IMR-90 (cell line): ENCODE data around the gene CXCL9. TPM values are rescaled to one million over a fixed set of nuclear protein-coding genes. Genes with fewer than 3 reads are reported as not detected.

ENCODE experiments used
- ATAC-seq: fragments of 200-7000 bp; cut with Tn5 transposase; 2 replicates; pipeline ENCODE4 v1.9.1; 2020; ENCODE audit warnings: low read depth, mild to moderate bottlenecking, moderate library complexity
- BruUV-seq: library from RNA; stranded (reverse); fragments of 400-500 nt; replicated peaks from 2 replicates; lab custom pipeline; 2021; lab: Mats Ljungman, UMichigan
- CTCF ChIA-PET: fragments of 300-600 bp; formaldehyde crosslinking; extraction: SDS; loops from one replicate; lab custom pipeline; 2021; ENCODE audit warnings: antibody characterized with exemption; lab: Yijun Ruan, JAX
- POLR2A ChIA-PET: fragments of 300-600 bp; sonication (Branson Sonifier 250); formaldehyde crosslinking; loops from one replicate; lab custom pipeline; 2022; ENCODE audit warnings: antibody characterized with exemption; ENCODE audit not compliant: unreplicated experiment; lab: Charles Lee
- DNase-seq: peaks from one replicate; pipeline ENCODE4 v3.0.0; 2013
- H2AFZ ChIP-seq: replicated peaks from 2 replicates; pipeline ENCODE3; 2013; ENCODE audit warnings: low read length, mild to moderate bottlenecking; ENCODE audit not compliant: poor library complexity
- H2AK5ac ChIP-seq: 2 replicates; pipeline ENCODE4 v1.6.1; 2013; ENCODE audit warnings: low read depth, low read length, inconsistent platforms
- H2AK9ac ChIP-seq: replicated peaks from 2 replicates; pipeline ENCODE3; 2013; ENCODE audit warnings: mild to moderate bottlenecking, low read depth, low read length, moderate library complexity; ENCODE audit not compliant: poor library complexity
- H2BK120ac ChIP-seq: 2 replicates; pipeline ENCODE4 v1.6.1; 2013; ENCODE audit warnings: low read depth, low read length, inconsistent platforms
- H2BK15ac ChIP-seq: 3 replicates; pipeline ENCODE4 v1.6.1; 2013; ENCODE audit warnings: low read depth, low read length, inconsistent platforms
- H2BK20ac ChIP-seq: 2 replicates; pipeline ENCODE4 v1.6.1; 2013; ENCODE audit warnings: low read depth, mild to moderate bottlenecking, inconsistent platforms, low read length, moderate library complexity
- H2BK5ac ChIP-seq: 2 replicates; pipeline ENCODE4 v1.6.1; 2013; ENCODE audit warnings: mild to moderate bottlenecking, low read depth, low read length, inconsistent platforms; ENCODE audit not compliant: poor library complexity, severe bottlenecking
- H3K14ac ChIP-seq: replicated peaks from 2 replicates; pipeline ENCODE4 v1.6.1; 2013; ENCODE audit warnings: low read depth, low read length, inconsistent platforms
- H3K18ac ChIP-seq: 2 replicates; pipeline ENCODE4 v1.6.1; 2013; ENCODE audit warnings: low read depth, low read length, control low read depth
- H3K23ac ChIP-seq: 2 replicates; pipeline ENCODE4 v1.6.1; 2013; ENCODE audit warnings: low read depth, low read length, inconsistent platforms
- H3K27ac ChIP-seq: 2 replicates; pipeline ENCODE4 v1.5.1; 2013; ENCODE audit warnings: mild to moderate bottlenecking, control low read depth, low read length; ENCODE audit not compliant: insufficient read depth
- H3K27me3 ChIP-seq: 2 replicates; pipeline ENCODE4 v1.6.1; 2013; ENCODE audit warnings: low read length; ENCODE audit not compliant: control insufficient read depth, insufficient read depth
- H3K36me3 ChIP-seq: 2 replicates; pipeline ENCODE4 v1.6.1; 2013; ENCODE audit warnings: low read length, mixed read lengths; ENCODE audit not compliant: control insufficient read depth, insufficient read depth
- H3K4ac ChIP-seq: 2 replicates; pipeline ENCODE4 v1.6.1; 2013; ENCODE audit warnings: low read depth, low read length, inconsistent platforms
- H3K4me1 ChIP-seq: 2 replicates; pipeline ENCODE4 v1.6.1; 2013; ENCODE audit warnings: low read length, mixed read lengths; ENCODE audit not compliant: control insufficient read depth, insufficient read depth
- H3K4me2 ChIP-seq: 2 replicates; pipeline ENCODE4 v1.6.1; 2013; ENCODE audit warnings: low read depth, mild to moderate bottlenecking, control low read depth, low read length, moderate library complexity
- H3K4me3 ChIP-seq: 2 replicates; pipeline ENCODE4 v1.5.1; 2013; ENCODE audit warnings: low read depth, mild to moderate bottlenecking, control low read depth, low read length, moderate library complexity; ENCODE audit not compliant: insufficient read depth
- H3K56ac ChIP-seq: 2 replicates; pipeline ENCODE4 v1.6.1; 2013; ENCODE audit warnings: low read length, inconsistent platforms; ENCODE audit not compliant: insufficient read depth; ENCODE audit errors: extremely low read depth
- H3K79me1 ChIP-seq, 2 experiments: 2 replicates each; pipeline ENCODE4 v1.6.1; 2013; ENCODE audit warnings: low read length in 2 of 2, inconsistent platforms in 1 of 2, low read depth in 1 of 2
- H3K9ac ChIP-seq: 2 replicates; pipeline ENCODE4 v1.6.1; 2013; ENCODE audit warnings: low read depth, low read length, control low read depth
- H3K9me1 ChIP-seq: 2 replicates; pipeline ENCODE4 v1.6.1; 2013; ENCODE audit warnings: low read length, inconsistent platforms; ENCODE audit not compliant: insufficient read depth
- H3K9me3 ChIP-seq: 2 replicates; pipeline ENCODE4 v1.6.1; 2013; ENCODE audit warnings: low read length; ENCODE audit not compliant: control insufficient read depth, insufficient read depth
- H4K20me1 ChIP-seq: 2 replicates; pipeline ENCODE4 v1.6.1; 2013; ENCODE audit warnings: low read length, inconsistent platforms; ENCODE audit not compliant: insufficient read depth
- H4K5ac ChIP-seq: 2 replicates; pipeline ENCODE4 v1.6.1; 2013; ENCODE audit warnings: mild to moderate bottlenecking, low read depth, low read length, control low read depth
- H4K8ac ChIP-seq, 2 experiments: 2 replicates each; pipeline ENCODE4 v1.6.1; 2013; ENCODE audit warnings: low read depth in 2 of 2, low read length in 2 of 2, control low read depth in 1 of 2, inconsistent platforms in 1 of 2
- H4K91ac ChIP-seq: 2 replicates; pipeline ENCODE4 v1.6.1; 2013; ENCODE audit warnings: low read depth, low read length, inconsistent platforms; ENCODE audit not compliant: insufficient read depth
- CHD1 ChIP-seq: IDR thresholded peaks from 2 replicates; pipeline ENCODE4 v1.6.1; 2012; ENCODE audit warnings: low read depth, low read length, improper control_type of control experiment
- FOS ChIP-seq: fragments of 150-350 bp; IDR thresholded peaks from 2 replicates; pipeline ENCODE4 v1.6.1; 2016; ENCODE audit warnings: low read depth, low read length
- MAZ ChIP-seq: IDR thresholded peaks from 2 replicates; pipeline ENCODE4 v1.6.1; 2012; ENCODE audit warnings: low read depth, mild to moderate bottlenecking, low read length, improper control_type of control experiment, moderate library complexity, borderline replicate concordance
- NFE2L2 ChIP-seq: fragments of 150-350 bp; IDR thresholded peaks from 2 replicates; pipeline ENCODE4 v1.6.1; 2016; ENCODE audit warnings: low read depth, mild to moderate bottlenecking, low read length
- POLR2A ChIP-seq: IDR thresholded peaks from 2 replicates; pipeline ENCODE4 v1.6.1; 2012; ENCODE audit warnings: mild to moderate bottlenecking, low read depth, low read length
- RFX5 ChIP-seq: IDR thresholded peaks from 2 replicates; pipeline ENCODE4 v1.8.0; 2012; ENCODE audit warnings: low read depth, mild to moderate bottlenecking, low read length, moderate library complexity
- WGBS, 2 experiments: methylation state at CpG; one replicate each; pipeline versions ENCODE4 v1.1.5 to v1.1.7; 2013; ENCODE audit warnings: missing lambda C conversion rate in 2 of 2; ENCODE audit not compliant: insufficient read length in 1 of 2; ENCODE audit errors: extremely low coverage in 2 of 2; 5-methylcytosine and 5-hydroxymethylcytosine counted together
- dilution Hi-C: fragments of 300-500 bp; cut with HindIII; formaldehyde crosslinking; loops from one replicate; pipeline ENCODE4 v1.14.3; 2018; ENCODE audit warnings: low sequenced_read_pairs; ENCODE audit not compliant: unreplicated experiment
- in situ Hi-C: fragments of 300-500 bp; cut with MboI; formaldehyde crosslinking; loops from 3 replicates; pipeline ENCODE4 v1.14.3; 2019; ENCODE audit warnings: low sequenced_read_pairs, inconsistent platforms, mixed read lengths
- intact Hi-C: fragments of 100-400 bp; cut with micrococcal nuclease; formaldehyde crosslinking; loops from 2 replicates; pipeline ENCODE4 v1.10.0; 2022
- polyA plus RNA-seq, 3 experiments: library from polyadenylated mRNA; depleted of rRNA; stranded (reverse); fragments of >200 nt; gene quantifications; 2 replicates each; pipeline ENCODE4 v1.2.3, GENCODE V29; 2012; ENCODE audit warnings: low replicate concordance in 1 of 3
- total RNA-seq: library from RNA; depleted of rRNA; stranded (reverse); fragments of >200 nt; gene quantifications from 2 replicates; pipeline ENCODE4 v1.2.3, GENCODE V29; 2012

The CXCL9 gene
- total and polyA plus RNA-seq, 2 of the 4 experiments (the other 2 are of a cell fraction), result not detected

GRCh38 chr4:76022677-76023076 lies 15.4 kb upstream of the CXCL9 start:
- Histone ChIP-seq H2BK120ac (no peak overlapping the region), H2BK20ac (no peak overlapping the region), H3K9me1 (no peaks in the 10 kb centered on the region), H3K79me1 (no peaks in the 10 kb centered on the region), H4K5ac (no peak overlapping the region), H3K4me3 (no peak overlapping the region), H3K14ac (no peak overlapping the region), H2AFZ (no peak overlapping the region), H2AK9ac (no peak overlapping the region), H3K4me2 (no peak overlapping the region), H2BK15ac (no peak overlapping the region), H3K27ac (no peak overlapping the region), H4K8ac (no peak overlapping the region), H3K36me3 (no peaks in the 10 kb centered on the region), H3K23ac (no peak overlapping the region), H3K9ac (no peak overlapping the region), H2AK5ac (no peak overlapping the region), H3K9me3 (no peaks in the 10 kb centered on the region), H3K18ac (no peak overlapping the region), H4K91ac (no peak overlapping the region), H2BK5ac (no peak overlapping the region), H3K56ac (no peak overlapping the region), H3K4ac (no peak overlapping the region), H3K4me1 (0 out of 2 replicates have a peak, but pooled peaks cover 2% of the 10 kb centered on the region), H3K27me3 (no peaks in the 10 kb centered on the region), H4K20me1 (no peaks in the 10 kb centered on the region)
- no peak for ATAC-seq
- DNase-seq, result no peak
- CTCF ChIA-PET, result no interaction called here
- WGBS, 2 experiments, result no CpG with 5 or more reads among the region's 2 CpGs
- TF ChIP-seq FOS (no peak), RFX5 (no peak), CHD1 (no peak), POLR2A (no peak), NFE2L2 (no peak), MAZ (no peak)
- POLR2A ChIA-PET, result no interaction called here
- intact Hi-C loops (no loop called here), in situ Hi-C loops (no loop called here), dilution Hi-C loops (no loop called here)
- BruUV-seq, result no TSS peak
